SH-SY5Y (cell line): ENCODE measurements around the gene MED13L.

Experiments used
- GATA2 ChIP-seq: IDR thresholded peaks from 2 replicates; pipeline ENCODE4 v1.6.1; 2011; ENCODE audit warnings: mild to moderate bottlenecking, low read depth, low read length
- GATA3 ChIP-seq: IDR thresholded peaks from 2 replicates; pipeline ENCODE4 v1.6.1; 2011; ENCODE audit warnings: low read depth, mild to moderate bottlenecking, low read length, moderate library complexity

- TF ChIP-seq GATA3 = no peak
- no peak for TF ChIP-seq GATA2
Measured at GRCh38 chr12:116066381-116067230, 210.9 kb downstream of the MED13L start.
